ENCODE data around the gene PDZD8.

PDZD8 gene

DNA sequence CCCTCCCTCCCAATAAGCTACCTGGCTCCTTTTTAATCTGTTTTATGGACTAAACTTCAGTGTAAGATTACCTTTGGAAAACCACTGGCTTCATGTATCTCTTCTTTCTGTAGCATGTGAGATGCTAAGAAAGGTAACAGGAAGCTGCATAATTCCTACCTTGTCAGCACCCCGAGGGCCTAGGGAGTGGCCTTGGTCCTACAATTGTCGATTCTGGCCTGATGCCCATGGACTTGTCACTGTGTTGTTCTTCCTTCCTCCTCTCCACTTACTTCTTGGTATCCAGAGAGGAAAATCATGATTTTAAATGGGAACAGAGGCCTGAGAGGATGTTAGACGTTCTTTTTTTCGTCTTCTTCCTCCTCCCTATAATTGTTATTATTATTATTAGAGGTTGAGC, 42.9 kb upstream of the PDZD8 start:
- Histone ChIP-seq H3K9me2 (replicated peaks; ENCODE audit: control insufficient read depth, low read length) (no peaks in the 10 kb centered on the region), H3K4me2 (ENCODE audit: low read length) (no peak overlapping the region), H3K9me3 (ENCODE audit: control insufficient read depth, insufficient read depth, low read length) (no peaks in the 10 kb centered on the region), H3K36me3 (ENCODE audit: control insufficient read depth, low read length) (no peaks in the 10 kb centered on the region), H3K4me3 (ENCODE audit: low read length) (no peak overlapping the region), H3K79me2 (ENCODE audit: control insufficient read depth, low read length) (no peaks in the 10 kb centered on the region), H3F3A (ENCODE audit: control insufficient read depth, insufficient read depth) (no peaks in the 10 kb centered on the region), H3K4me1 (ENCODE audit: control insufficient read depth, low read length) (no peaks in the 10 kb centered on the region), H3K27ac (ENCODE audit: low read depth, low read length) (no peak overlapping the region), H3K27me3 (ENCODE audit: control insufficient read depth, low read length) (peaks cover 4% of the 10 kb centered on the region; the same call in 1 of the 2 replicates), H4K20me1 (ENCODE audit: control insufficient read depth, insufficient read depth, low read depth, low read length) (no peaks in the 10 kb centered on the region)
- TF ChIP-seq EZH2phosphoT487 (IDR thresholded peaks at IDR 0.05; ENCODE audit: borderline replicate concordance, low read length) = no peak
- TF ChIP-seq, protein P1, sequence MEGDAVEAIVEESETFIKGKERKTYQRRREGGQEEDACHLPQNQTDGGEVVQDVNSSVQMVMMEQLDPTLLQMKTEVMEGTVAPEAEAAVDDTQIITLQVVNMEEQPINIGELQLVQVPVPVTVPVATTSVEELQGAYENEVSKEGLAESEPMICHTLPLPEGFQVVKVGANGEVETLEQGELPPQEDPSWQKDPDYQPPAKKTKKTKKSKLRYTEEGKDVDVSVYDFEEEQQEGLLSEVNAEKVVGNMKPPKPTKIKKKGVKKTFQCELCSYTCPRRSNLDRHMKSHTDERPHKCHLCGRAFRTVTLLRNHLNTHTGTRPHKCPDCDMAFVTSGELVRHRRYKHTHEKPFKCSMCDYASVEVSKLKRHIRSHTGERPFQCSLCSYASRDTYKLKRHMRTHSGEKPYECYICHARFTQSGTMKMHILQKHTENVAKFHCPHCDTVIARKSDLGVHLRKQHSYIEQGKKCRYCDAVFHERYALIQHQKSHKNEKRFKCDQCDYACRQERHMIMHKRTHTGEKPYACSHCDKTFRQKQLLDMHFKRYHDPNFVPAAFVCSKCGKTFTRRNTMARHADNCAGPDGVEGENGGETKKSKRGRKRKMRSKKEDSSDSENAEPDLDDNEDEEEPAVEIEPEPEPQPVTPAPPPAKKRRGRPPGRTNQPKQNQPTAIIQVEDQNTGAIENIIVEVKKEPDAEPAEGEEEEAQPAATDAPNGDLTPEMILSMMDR (IDR thresholded peaks at IDR 0.05; ENCODE audit: low read depth, low read length, poor library complexity, severe bottlenecking) = no peak

DNA sequence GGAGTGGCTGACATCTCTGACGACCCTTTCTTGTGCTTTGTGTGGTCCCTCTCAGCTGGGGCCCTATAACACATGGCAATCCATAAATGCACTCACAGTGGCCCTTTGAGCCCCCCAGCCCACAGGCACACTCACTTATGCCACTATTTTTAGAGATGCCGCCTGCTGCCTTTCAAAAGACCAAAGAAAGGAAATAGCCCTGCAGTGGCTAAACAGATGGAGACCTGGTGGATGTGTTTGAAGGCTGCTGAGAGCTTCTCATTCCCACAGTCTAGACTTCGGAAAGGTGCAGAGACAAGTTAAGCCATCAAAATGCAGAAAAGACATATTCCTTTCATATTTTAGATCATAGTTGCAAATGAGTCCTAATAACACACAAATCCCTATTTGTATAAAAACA, 42.0 kb upstream of the PDZD8 start:
- H3K4me2 ChIP-seq (ENCODE audit: low read length) = no peak overlapping the region
- H3K9me3 ChIP-seq (ENCODE audit: control insufficient read depth, insufficient read depth, low read length) = no peaks in the 10 kb centered on the region
- peaks cover 4% of the 10 kb centered on the region; the same call in 1 of the 2 replicates for H3K27me3 ChIP-seq (ENCODE audit: control insufficient read depth, low read length)
- TF ChIP-seq, protein P1 (IDR thresholded peaks at IDR 0.05; ENCODE audit: low read depth, low read length, poor library complexity, severe bottlenecking) = no peak
- no peak for TF ChIP-seq EZH2phosphoT487 (IDR thresholded peaks at IDR 0.05; ENCODE audit: borderline replicate concordance, low read length)
- H3K4me3 ChIP-seq (ENCODE audit: low read length) = no peak overlapping the region
- no peaks in the 10 kb centered on the region for H3K9me2 ChIP-seq (replicated peaks; ENCODE audit: control insufficient read depth, low read length)
- no peaks in the 10 kb centered on the region for H3K36me3 ChIP-seq (ENCODE audit: control insufficient read depth, low read length)
- H3K27ac ChIP-seq (ENCODE audit: low read depth, low read length) = no peak overlapping the region
- H3F3A ChIP-seq (ENCODE audit: control insufficient read depth, insufficient read depth) = no peaks in the 10 kb centered on the region
- no peaks in the 10 kb centered on the region for H3K4me1 ChIP-seq (ENCODE audit: control insufficient read depth, low read length)
- no peaks in the 10 kb centered on the region for H3K79me2 ChIP-seq (ENCODE audit: control insufficient read depth, low read length)
- H4K20me1 ChIP-seq (ENCODE audit: control insufficient read depth, insufficient read depth, low read depth, low read length) = no peaks in the 10 kb centered on the region

DNA sequence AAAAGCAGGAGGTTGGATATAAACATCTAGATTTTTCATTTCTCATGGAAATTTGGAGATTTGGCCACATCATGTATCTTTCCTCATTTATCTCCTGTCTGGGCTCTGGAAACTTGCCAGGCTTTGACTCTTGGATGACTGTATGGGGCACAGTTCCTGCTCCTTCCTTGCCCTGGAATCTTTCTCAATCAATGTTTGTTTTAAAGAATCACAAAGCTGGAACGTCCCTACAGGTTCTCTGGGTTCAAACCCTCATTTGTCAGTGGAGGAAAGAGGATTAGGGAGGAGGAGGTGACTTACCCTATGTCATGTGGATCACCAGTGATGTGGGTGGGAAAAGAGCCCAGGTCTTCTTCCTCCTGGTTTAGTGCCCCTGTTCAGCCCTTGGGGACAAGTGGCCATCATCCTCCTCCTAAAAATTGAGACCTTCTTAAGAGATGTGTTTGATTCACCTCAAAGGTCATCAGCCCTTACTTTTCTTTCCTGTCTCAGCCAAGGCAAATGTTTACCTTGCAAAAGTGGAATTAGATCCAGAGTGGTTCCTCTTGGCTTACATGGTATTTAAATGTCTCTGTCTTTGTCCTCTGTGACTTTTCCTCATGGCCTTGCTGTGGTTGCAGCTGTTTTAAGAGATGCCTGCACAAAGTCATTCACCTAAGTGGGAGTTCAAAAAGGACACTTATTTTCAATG, 38.8 kb upstream of the PDZD8 start:
- no peak overlapping the region for H3K4me2 ChIP-seq (ENCODE audit: low read length)
- H3K27ac ChIP-seq (ENCODE audit: low read depth, low read length) = no peak overlapping the region
- H3K9me3 ChIP-seq (ENCODE audit: control insufficient read depth, insufficient read depth, low read length) = no peaks in the 10 kb centered on the region

More for the DNA sequence above, 38.8 kb upstream of the PDZD8 start:
- no peak overlapping the region for H3K4me3 ChIP-seq (ENCODE audit: low read length)
- H3F3A ChIP-seq (ENCODE audit: control insufficient read depth, insufficient read depth) = no peaks in the 10 kb centered on the region
- H3K36me3 ChIP-seq (ENCODE audit: control insufficient read depth, low read length) = no peaks in the 10 kb centered on the region
- TF ChIP-seq, protein P1 (IDR thresholded peaks at IDR 0.05; ENCODE audit: low read depth, low read length, poor library complexity, severe bottlenecking) = no peak
- TF ChIP-seq EZH2phosphoT487 (IDR thresholded peaks at IDR 0.05; ENCODE audit: borderline replicate concordance, low read length) = no peak
- no peaks in the 10 kb centered on the region for H3K9me2 ChIP-seq (replicated peaks; ENCODE audit: control insufficient read depth, low read length)
- H3K79me2 ChIP-seq (ENCODE audit: control insufficient read depth, low read length) = no peaks in the 10 kb centered on the region
- no peaks in the 10 kb centered on the region for H3K4me1 ChIP-seq (ENCODE audit: control insufficient read depth, low read length)
- H3K27me3 ChIP-seq (ENCODE audit: control insufficient read depth, low read length) = peaks cover 4% of the 10 kb centered on the region; the same call in 1 of the 2 replicates
- no peaks in the 10 kb centered on the region for H4K20me1 ChIP-seq (ENCODE audit: control insufficient read depth, insufficient read depth, low read depth, low read length)

All from DOHH2 (cell line).